Activated CD8-positive, alpha-beta memory T cell treated with anti-CD3 and anti-CD28 coated beads, Interleukin-2, amount 50 U/mL, for 1 hour (primary cell): ENCODE data around the gene PHF3.

Experiments used
- DNase-seq: peaks from one replicate; pipeline ENCODE4 v3.0.0-alpha.2; 2020; ENCODE audit errors: extremely low read depth

The PHF3 gene, protein sequence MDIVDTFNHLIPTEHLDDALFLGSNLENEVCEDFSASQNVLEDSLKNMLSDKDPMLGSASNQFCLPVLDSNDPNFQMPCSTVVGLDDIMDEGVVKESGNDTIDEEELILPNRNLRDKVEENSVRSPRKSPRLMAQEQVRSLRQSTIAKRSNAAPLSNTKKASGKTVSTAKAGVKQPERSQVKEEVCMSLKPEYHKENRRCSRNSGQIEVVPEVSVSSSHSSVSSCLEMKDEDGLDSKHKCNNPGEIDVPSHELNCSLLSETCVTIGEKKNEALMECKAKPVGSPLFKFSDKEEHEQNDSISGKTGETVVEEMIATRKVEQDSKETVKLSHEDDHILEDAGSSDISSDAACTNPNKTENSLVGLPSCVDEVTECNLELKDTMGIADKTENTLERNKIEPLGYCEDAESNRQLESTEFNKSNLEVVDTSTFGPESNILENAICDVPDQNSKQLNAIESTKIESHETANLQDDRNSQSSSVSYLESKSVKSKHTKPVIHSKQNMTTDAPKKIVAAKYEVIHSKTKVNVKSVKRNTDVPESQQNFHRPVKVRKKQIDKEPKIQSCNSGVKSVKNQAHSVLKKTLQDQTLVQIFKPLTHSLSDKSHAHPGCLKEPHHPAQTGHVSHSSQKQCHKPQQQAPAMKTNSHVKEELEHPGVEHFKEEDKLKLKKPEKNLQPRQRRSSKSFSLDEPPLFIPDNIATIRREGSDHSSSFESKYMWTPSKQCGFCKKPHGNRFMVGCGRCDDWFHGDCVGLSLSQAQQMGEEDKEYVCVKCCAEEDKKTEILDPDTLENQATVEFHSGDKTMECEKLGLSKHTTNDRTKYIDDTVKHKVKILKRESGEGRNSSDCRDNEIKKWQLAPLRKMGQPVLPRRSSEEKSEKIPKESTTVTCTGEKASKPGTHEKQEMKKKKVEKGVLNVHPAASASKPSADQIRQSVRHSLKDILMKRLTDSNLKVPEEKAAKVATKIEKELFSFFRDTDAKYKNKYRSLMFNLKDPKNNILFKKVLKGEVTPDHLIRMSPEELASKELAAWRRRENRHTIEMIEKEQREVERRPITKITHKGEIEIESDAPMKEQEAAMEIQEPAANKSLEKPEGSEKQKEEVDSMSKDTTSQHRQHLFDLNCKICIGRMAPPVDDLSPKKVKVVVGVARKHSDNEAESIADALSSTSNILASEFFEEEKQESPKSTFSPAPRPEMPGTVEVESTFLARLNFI (N-terminal part only)

DNA sequence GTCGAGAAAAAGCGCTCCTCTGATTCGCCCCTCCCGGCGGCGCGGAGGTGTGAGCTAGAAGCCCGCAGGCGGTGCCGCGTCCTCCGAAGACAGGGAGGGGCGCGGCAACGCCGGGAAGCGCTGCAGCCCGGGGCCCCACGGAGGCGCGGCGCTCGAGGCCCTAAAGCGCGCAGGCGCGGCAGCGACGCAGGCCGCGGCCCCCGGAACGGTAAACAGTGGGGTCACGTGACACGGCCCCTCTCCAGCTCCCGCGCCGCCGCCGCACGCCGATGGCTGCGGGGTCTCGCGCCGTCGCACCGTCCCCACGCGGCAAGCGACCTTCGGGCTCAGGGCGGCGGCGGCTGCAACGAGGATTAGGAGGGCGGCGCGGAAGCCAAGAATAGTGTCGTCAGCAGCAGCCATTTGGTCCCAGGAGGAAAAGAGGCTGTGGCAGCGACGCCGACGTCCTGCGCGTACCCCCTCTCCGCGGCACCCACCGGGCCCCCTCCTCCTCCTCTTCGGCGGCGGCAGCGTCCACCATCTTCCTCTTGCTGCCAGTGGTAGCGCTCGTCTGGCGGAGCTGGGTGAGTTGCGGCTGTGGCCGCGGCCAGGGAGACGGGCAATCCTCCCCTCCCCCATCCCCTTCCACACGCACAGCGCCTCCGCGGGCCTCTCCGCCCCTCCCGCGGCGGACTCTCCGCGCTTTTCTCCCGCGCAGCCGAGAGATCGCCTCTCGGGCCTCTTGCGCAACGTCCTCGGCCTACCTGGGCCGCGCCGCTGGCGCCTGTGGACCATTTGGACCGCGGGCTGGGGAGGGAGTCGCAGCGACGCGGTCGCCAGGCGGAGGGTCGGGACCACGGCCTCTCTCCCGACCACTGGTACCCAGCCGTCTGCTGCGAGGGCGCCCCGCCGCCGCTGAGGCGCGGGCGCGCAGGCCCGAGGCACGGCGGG, at the start of gene PHF3:
TSS of gene PHF3 (plus strand) at position 215 of the 930 bp plus-strand sequence. CDS start 10,750 bp downstream, outside the sequence.
- DNase-seq, result peak; percentile 64

DNA sequence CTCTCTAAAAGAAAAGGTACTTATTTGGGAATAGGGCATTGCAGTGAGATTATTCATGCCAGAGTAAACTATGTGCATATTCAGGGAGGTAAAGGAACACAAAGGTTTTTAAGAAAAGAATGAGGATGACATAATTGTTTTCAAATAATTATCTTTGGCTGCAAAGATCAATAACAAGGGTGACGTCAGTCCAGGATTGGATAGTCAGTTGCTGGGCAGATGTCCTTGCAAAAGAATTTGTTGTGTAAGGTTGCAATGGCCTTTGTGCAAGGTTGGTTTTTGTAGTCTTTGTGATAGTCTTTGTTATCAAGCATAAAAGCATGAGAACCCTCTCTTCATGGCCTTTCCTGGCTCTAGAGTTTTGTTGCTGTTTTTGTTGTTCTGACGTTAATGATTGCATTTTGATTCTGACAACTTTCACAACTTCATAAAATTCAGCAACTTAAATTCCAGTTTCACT, 45.6 kb upstream of the PHF3 start:
- no peak for DNase-seq

DNA sequence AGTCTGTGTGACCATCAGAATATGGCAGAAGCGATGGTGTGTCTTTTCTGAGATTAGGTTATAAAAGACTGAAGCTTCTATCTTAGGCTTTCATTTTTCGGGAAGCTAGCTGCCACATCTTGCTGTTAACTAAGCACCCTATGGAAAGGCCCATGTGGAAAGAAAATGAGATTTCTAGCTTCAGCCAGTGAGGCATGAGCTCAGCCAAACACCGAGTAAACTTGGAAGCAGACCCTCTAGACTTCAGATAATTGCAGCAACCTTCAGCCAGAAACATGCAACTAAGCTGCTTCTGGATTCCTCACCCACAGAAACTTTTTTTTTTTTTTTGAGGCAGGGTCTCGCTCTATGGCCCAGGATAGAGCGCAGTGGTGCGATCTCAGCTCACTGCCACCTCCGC, 42.7 kb upstream of the PHF3 start:
- DNase-seq, result no peak

DNA sequence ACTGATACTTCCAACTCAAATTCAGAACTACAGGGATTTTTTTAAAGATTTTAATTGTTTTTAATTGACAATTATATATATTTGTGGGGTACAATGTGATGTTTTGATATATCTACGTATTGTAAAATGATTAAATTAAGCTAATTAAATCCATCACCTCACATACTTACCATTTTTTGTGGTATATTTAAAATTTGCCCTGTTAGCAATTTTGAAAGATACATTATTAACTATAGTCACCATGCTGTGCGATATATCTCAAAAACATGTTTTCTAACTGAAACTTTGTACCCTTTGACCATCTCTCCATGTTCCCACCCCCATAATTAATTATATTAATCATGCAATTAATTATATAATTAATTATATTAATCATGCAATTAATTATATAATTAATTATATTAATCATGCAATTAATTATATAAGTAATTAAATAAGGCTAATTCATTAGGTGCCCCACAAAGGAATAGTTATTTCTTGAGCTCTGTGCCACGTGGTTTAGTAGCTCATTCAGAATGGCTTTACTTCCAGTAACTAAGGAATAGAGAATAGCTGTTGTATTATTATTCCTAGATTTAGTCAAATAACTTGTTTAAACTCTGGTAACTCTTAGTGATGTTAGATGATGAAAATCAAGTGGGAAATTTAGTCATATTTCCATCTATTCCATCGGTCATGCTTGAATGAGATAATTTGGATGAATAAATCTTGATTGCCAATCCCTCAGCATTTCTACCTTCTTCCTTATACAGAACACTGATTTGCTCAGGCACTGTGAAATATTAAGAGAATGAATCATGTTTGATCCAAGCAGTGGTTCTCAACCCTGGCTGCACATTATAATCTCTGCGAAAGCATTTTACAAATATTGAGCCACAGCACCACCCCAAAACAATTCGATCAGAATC, 38.2 kb upstream of the PHF3 start:
- DNase-seq, result no peak

DNA sequence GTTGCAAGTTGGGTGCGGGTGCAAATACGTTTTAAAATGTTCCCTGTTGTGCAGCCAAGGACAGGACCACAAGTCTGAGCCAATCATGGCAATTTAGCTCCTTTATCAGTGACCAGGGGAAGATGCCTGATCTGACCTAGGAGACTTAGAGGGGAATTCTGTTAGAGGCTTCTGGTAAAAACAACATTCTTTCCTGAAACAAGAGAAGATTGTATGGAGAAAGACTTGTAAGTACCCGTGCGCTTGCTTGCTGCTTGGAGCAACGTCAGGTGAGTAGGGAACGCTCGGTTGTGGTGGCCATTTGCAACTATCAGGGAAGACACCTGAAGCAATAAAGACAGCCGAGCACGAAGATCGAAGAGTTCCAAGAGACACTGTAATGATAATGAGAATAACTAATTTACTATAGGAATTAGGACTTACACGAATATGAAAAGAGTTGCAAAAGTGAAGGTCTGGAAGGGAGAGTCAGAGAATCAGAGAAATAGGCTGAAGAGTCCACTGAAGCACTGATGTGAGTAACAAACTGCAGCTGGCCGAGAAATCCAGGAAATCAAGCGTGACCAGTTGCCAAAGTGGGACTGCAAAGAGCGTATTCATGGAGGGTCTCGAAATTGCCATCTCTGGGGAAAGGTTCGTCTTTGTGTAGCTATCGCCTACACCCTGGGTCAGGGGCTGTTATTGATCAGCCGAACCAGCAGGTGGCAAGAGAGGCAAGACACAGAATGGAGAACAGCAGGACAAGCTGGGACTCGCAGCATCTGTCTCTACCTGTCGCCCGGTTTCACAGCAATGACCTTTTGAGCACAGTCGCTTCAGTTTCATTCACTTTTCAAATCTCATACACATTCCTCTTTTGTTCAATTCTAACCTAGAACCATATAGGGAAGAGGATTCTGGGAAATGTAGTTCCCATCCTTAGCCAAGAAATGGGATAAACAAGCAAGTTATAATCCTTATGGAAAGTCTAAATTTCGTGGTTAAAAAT, 37.3 kb upstream of the PHF3 start:
- DNase-seq, result peak; percentile 43

DNA sequence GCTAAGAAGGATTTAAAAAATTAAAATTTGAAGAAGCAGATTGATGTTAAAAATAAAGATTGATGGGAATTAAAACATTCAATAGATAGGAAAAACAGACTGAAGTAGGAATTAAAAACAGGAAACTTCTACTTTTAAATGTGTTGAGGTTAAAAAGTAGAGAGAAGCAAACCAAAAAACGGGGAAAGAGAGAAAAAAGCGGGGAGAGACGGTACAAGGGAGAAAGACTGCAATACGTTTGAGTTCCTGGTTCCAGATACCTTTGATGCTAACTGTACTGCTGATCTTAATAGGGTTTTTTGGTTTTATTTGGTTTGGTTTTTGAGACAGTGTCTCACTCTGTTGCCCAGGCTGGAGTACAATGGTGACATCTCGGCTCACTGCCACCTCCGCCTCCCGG, 36.4 kb upstream of the PHF3 start:
- DNase-seq, result no peak

DNA sequence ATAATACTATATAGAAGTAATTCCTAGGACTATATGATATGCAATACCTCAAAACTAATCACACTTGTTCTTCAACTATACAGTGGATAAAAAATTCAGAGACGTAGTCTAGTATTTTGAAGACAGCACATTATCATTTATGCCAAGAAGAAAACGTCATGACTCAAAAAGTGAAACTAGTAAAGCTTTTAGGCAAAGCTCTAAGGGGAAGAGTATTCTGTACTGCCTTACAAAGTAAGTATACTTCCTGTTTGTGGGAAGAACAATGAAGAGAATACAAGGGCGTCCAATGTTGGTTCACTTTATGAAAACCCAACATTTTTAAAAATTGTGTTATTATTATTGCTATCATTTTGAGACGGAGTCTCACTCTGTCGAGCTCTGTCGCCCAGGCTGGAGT, 35.5 kb upstream of the PHF3 start:
- no peak for DNase-seq

DNA sequence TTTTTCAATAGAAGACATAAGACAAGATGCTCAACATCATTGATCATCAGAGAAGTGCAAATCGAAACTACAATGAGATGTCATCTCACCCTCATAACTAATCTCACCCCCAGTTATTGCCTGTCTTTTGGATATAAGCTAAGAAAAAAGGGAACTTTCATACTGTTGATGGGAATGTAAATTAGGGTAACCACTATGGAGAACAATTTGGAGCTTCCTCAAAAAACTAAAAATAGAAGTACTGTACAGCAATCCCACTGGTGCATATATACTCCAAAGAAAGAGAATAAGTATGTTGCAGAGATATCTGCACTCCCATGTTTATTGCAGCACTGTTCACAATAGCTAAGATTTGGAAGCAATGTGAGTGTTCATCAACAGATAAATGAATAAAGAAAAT, 26.4 kb upstream of the PHF3 start:
- no peak for DNase-seq

DNA sequence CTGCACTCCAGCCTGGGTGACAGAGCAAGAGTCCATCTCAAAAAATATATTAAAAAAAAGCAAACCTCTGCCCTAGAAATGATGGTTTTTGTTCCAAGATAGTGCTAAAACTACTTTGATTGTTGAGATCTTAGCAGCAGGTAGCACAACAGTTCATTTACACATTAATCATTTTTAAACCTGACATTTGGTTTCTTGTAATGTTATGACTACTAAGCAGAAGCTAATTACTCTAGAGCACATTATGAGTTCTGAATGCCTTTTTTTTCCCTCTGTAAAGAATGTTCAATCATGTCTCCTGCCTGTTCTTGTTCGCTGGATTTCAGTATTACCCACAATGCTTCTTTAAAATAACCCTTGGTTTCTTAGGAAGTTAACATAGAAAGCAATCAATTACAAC, 24.7 kb upstream of the PHF3 start:
- DNase-seq, result no peak

DNA sequence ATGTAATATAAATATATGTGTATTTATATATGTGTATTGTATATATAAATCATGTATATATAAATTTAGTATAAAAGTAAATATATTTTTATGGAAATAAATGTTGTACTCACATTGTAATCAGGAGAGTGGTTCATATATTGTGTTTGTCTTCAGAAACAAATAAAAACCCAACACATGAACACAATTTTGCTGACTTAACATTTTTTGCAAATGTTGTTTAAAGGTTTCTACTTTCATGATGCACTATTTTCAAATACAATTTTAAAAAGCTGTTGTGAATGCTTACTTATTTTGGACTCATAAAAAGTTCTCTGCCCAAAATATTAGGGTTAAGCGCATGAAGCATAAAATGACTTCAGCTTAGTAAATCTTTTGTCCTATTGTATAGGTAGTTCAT, 24.0 kb upstream of the PHF3 start:
- DNase-seq, result no peak

DNA sequence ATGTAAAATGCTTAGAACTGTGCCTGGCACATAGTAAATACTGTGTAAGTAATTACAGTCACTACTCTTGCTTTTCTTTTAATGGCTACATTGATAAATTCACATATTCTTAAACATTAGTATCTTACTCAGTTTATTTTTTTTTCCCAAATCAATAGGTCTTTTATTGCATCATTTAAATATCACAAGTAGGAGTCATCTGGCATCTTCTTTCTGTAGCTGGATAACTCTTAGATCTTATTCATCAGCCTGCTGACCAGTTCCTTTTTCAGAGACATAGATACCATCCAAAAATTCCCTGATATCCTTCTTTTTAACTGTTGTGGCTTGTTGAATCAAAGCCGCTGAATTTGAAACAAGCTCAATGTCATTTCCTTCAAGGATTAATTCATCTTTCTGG, 20.0 kb upstream of the PHF3 start:
- DNase-seq, result no peak

DNA sequence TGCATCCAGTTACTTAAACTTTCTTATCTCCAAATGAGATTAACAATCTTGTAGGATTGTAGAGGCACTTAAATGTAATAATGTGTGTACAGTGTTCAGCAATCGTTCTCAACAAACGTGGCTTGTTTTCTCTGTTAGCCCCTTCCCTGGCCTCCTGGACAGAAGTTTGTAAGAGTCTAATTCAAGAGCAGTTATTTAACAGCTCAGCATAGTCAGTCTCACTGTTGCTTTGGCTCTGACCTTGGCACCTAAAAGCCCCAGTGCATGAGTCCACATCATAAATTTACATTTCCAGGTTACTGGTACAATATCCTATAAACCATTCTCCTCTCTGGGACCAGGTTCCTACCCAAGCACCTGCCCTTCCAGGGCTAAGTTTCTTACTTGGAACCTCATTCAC, 11.5 kb upstream of the PHF3 start:
- DNase-seq, result no peak

DNA sequence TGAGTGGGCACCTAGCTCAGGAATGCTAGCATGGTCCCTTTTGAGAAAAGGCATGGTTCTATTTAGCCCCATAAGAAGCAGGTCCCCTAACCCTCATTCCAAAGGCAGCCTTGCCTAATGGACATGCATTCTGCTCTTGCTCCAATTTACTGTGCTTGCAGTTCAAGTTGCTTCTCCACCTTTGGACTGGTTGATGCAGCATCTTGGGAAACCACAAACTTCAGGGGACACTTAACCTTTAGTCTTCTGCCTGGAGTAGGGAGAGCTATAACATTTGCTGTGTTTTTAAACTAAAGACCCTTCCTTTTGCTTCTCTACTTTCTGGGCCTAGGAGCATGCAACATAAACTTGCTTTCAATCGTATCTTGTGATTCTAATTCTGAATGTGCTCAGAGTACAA, 5.1 kb upstream of the PHF3 start:
- DNase-seq, result no peak

DNA sequence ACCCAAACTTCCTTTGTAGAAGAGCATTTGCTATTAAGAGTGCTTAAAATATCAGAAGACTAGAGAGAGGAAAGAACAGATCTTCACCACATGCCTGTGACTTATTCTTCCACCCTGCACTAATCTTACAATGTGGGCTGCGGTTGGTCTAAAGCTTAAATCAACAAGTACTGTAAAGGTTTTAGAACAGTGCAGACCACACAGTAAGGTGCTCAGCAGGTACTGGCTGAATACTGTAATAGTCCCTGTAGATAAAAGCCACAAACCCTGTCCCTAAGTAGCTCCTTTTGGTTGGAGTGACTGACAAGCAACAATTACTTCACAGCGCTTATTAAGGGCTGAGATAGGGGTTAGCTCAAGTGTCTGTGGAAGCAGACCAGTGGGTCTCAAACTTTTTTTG, 972 bp upstream of the PHF3 start:
- DNase-seq, result no peak

DNA sequence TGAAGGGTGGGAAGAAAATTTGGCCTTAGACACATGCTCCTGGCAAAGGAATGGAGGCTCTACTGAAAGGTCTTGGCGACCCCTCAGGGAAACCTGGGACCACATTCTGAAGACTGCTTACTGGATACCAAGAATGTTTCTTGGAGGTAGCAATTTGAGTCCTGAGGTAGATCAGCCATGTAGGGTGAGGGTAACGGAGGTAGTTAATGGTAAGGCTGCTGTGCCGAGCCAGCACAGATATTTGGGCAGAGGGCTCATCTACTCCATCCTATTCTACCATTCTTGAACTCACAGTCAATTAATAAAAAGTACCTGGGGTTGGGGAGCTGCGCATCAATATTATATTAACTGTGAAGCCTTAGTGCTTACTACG, 401 bp upstream of the PHF3 start:
- DNase-seq, result no peak

DNA sequence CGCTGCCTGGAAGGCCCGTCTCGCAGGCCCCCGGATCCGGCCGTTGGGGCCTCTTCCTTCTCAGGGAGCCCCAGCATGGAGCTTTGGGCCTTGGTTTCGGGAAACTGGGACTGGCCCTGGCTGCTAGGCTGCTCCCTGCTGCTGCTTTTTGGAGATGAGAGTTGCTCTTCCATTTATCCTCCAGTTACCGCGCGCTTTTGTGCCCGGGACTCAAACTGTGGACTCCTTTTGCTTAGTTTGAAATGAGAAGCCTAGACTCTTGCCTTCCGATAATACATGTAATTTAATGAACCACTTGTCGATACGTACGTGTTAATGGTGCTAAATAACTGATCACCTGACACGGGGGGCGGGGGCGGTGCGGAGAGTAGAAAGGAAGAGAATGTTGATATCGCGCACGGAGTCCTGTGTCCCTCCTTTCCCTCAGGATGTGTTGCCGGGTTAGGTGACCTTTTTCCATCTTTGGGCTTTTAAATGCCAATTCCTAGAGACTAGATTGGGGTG, 968 bp downstream of the PHF3 start:
- DNase-seq, result no peak

DNA sequence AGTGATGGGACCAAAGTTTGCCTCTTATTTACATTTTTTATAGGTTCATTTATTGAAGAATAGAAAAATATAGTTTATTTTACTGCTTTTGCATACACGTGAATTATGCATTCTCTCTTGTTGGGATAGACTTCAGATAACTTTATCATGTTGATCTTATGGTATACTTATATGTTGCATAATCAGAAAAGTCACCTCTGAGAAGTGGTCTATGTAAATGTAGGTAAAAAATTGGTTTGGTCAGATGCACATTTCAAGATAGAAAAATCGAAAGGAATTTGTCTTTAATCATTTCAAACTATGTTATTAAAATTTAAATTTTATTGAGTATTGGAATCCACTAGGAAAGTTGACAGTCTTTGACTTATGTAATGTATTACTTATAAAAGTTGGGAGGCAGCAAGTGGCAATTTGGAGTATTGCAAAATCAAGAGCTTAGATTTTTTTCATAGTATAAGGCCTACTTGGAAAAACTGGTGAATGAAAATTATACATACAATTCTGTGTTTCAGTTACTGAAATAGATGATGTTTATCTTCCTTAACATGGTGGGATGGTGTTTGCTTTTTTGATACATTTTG, 2.4 kb downstream of the PHF3 start:
- DNase-seq, result no peak

DNA sequence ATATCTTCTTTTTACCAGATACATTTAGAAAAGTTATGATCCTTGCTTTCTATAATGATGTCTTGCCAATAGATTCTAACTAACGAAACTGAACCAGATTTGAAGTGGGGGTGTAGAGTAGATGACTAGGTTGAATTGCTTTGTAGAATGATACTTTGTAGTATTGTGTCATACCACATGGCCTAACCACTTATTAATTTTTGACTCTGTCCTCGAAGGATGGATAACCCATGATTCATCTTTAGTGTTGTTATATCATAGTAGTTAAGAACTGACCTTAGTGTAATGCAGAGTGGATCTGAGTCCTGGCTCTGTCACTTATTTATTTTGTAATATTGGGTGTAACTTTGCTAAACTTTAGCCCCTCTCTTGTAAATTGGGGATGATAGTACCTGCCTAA, 4.5 kb downstream of the PHF3 start:
- DNase-seq, result no peak
